Measurements from ENCODE around the gene LMX1A. TPM values are rescaled to one million over a fixed set of nuclear protein-coding genes. Genes with fewer than 3 reads are reported as not detected.

The LMX1A gene
- total RNA-seq = 9.6 TPM

DNA sequence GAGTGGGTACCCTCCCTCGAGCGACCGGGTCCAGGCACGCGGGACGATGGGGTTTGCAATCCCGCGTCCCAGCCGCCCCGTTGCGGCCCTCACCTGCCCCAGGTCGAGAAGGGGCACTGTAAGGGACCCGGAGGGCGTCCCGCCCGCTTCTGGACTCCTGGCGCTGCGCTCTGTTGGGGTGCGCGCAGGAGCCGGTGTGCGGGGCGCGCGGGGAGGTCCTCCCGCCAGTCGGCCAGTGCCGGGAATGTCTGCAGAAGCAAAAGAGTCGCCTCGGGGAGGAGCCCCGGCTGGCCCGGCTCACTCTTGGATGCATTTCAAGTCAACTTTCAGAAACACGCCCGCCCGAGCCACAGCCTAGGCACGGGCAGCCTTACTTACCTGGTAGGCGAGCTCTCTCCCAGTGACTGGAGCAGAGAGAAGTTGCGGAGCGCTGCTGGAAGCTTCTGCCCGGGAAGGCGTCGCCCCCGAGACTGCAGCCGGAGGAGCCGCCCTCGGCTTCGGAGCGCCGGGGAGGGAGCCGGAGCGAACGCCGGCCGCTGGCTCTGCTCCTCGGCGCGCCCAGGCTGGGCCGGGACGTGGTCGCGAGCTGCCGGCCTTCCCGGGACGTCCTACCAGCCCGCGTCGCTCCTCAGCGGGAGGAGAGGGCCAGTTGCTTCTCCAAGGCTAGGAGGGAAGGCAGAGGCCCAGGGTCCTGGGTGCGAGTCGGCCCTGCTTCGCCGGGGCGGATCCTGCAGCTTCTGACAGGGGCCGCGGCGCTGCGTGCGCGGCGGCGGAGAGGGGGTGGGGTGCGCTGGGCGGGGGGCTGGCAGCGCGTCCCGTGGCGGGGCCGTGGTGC, at the start of gene LMX1A:
TSS of gene LMX1A (minus strand) at position 739 of the 835 bp plus-strand sequence. CDS start 1,156 bp downstream, outside the sequence.

Other genes starting within 250 kb of the LMX1A start
- 83.8 TPM for gene RXRG, start 88.4 kb upstream of the LMX1A start, total RNA-seq
- gene LRRC52, start 187.3 kb upstream of the LMX1A start, total RNA-seq = 0.27 TPM